Regular cardiac myocyte (primary cell): ENCODE data around the gene CRNKL1. TPM values are rescaled to one million over a fixed set of nuclear protein-coding genes. Genes with fewer than 3 reads are reported as not detected.

ENCODE experiments used
- total RNA-seq: library from RNA; depleted of rRNA; stranded (reverse); fragments of >200 nt; gene quantifications from 2 replicates; pipeline ENCODE4 v1.2.3, GENCODE V29; 2014

CRNKL1 gene
- total RNA-seq = 27.1 and 30.5 TPM in 2 replicates

DNA sequence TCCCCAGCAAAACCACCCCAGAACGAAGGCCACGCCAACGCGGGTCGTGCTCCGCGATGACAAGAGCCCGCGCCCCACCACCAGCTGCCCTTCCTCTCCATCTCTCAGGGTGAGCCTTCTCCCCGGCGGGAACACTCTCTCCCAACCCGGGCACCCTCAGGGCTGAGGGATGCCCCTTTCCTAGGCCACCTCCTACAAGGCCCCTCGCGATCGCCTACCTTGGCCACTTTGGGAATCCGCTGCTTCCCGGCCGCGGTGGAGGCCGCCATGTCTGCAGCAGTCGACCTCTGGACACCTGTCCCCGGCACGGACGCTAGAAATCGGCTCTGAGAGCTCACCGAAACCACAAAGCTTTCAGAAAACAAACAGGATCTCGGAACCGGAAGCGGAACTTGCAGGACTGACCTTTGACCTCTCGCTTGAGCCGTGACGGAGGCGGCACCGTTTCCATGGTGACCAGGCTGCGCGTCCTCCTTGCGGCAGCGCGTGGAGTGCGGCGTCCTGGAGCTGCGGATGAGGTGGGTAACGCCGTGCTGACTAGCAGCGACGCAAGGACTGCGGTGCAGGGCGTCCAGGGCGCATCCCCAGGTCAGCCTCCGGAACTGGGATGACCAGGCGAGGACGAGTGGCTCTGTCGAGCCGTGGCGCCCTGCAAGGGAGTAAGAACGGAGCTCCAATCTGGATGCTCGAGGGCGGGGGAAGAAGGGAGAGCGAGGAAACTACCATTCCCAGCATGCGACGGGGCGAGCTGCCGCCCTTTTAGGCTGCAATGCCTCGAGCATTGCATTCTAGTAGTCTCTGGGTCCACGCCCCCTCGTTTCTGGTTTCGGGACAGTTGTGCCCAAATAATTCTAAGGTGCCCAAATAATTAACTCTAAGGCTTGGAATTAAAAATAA lies at the start of gene CRNKL1, which contains the start of gene CFAP61:
Gene CRNKL1, minus strand, starts transcription at position 393 of the 897 bp plus-strand sequence. Its CDS starts 124 bp downstream, at position 269.
Gene CFAP61, plus strand, starts transcription at position 459 of the 897 bp plus-strand sequence. CDS start 4,122 bp downstream, outside the sequence.

DNA sequence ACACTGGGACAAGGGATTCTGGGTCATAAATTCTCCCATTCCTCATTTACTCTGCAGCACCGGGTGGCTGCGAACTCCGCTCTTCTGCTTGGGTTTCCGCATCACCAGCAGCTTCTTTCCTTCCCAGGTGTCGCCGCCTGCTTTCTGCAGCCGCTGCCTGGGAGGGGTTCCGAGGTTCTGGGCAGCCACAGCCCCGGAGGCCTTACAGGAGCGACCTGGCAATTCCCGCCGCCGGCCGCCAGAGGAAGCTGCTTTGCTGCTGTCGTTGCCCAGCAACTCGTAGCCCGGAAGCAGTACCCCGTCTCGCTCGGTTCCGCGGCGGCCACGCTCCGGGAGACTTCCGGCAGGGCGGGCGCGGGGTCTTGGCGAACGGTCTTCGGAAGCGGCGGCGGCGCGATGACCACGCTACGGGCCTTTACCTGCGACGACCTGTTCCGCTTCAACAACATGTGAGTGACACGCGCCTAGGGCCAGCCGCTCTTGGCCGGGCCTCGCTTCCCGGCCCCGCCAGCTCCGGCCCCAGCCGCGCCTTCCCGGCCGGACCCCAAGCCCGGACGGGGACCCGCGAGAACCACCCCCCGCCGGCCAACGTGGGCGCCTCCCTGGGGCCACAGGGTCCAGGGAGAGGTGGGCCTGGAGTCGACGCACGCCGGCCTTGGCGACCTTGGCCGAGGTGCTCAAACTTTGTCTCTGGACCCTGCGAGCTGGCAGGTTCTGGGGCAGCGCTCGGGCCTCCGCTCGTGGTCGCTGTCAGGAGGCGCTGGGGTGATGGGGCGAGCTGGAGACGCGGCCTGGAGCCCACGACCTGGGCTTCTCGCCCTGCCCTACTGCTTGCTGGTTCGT lies 35.0 kb downstream of the CRNKL1 start, which contains the start of gene NAA20:
Gene NAA20, plus strand, starts transcription at position 362 of the 843 bp plus-strand sequence. Its CDS starts 35 bp downstream, at position 397.

Other genes with a start within 250 kb of the CRNKL1 start
- gene NAA20, start 35.1 kb downstream of the CRNKL1 start, total RNA-seq = 37.2 and 60.8 TPM in 2 replicates
- 0.19 TPM in 1 of 2 replicates, not detected in the other for gene CFAP61, start 66 bp upstream of the CRNKL1 start, total RNA-seq